ENCODE results near the gene FBXO11.
"Not testable (repeated sequence)": the region's sequence is repeated elsewhere in the genome, so short reads cannot be mapped to it uniquely, and the experiment has no call there.

Gene FBXO11

GRCh38 chr2:47864566-47864965 is 41.7 kb downstream of the FBXO11 start:
- H3K4me3 ChIP-seq (replicated peaks; ENCODE audit: low read depth, low read length), result no peak overlapping the region

GRCh38 chr2:47862949-47863348 is 43.3 kb downstream of the FBXO11 start:
- no peak overlapping the region for H3K4me3 ChIP-seq (replicated peaks; ENCODE audit: low read depth, low read length)
- no peak for DNase-seq (ENCODE audit: extremely low read depth, low read depth)
- TF ChIP-seq CTCF (IDR thresholded peaks at IDR 0.05; ENCODE audit: low read depth, low read length, missing control alignments), result no peak

More at GRCh38 chr2:47864566-47864965, 41.7 kb downstream of the FBXO11 start:
- TF ChIP-seq CTCF (IDR thresholded peaks at IDR 0.05; ENCODE audit: low read depth, low read length, missing control alignments), result no peak
- DNase-seq (ENCODE audit: extremely low read depth, low read depth), result no peak

DNA sequence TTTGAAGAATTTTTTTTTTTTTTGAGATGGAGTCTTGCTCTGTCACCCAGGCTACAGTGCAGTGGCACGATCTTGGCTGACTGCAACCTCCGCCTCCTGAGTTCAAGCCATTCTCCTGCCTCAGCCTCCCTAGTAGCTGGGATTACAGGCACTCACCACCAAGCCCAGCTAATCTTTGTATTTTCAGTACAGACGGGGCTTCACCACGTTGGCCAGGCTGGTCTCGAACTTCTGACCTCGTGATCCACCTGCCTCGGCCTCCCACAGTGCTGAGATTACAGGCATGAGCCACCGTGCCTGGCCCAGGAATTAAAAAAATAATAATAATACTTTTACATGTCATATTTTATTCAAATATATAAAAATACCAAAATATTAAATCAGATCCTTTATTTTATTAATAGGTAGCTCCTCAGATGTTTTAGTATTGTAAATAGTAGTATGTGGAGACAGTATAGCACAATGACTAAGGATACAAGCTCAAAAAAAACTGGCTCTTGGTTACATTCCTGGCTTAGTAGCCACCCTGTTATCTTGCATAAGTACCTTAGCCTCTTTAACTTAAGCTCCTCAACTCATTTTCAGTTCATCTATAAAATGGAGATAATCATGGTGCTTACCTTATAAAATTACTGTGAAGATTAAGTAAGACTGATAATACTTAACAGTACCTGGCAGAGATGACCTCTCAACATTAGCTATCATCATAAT is 53.1 kb downstream of the FBXO11 start:
- not testable (repeated sequence) for DNase-seq (ENCODE audit: extremely low read depth, low read depth); H3K4me3 ChIP-seq (replicated peaks; ENCODE audit: low read depth, low read length)

DNA sequence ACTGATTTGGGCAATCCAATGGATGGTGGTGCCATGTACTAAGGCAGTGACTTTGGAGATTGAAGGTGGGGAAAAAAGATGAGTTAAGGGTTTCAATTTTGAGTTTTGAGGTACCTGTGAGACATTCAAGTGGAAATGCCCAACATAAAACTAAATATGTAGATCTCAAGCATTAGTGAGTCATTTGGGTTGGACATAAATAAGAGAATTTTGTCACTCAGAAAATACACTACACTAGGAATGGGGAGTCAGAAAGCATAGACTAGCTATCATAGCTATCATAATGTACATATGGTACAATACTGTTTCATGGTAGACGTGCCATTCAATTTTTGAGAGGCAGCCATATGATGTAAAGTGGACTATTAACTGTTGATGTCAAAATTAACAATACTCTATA is 56.1 kb downstream of the FBXO11 start:
- no peak overlapping the region for H3K4me3 ChIP-seq (replicated peaks; ENCODE audit: low read depth, low read length)
- DNase-seq (ENCODE audit: extremely low read depth, low read depth), result no peak
- TF ChIP-seq CTCF (IDR thresholded peaks at IDR 0.05; ENCODE audit: low read depth, low read length, missing control alignments), result no peak

DNA sequence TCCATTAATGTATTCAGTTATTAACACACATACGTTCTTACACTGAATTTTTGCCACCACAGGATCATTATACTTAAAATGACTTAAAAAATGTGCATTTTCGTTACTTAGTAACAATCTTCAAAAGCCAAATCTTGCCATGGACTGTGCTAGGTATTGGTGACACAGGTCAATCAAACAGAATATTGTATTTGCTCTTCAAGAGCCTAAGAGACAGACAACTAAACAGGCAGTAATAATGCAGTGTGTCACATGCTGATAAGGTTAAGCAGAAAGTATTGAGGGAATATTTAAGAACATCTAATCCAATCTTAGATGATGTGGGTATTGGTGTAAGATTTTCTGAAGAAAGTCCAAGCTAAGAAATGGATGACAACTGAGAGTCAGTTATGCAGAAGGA is 56.9 kb downstream of the FBXO11 start:
- no peak overlapping the region for H3K4me3 ChIP-seq (replicated peaks; ENCODE audit: low read depth, low read length)
- TF ChIP-seq CTCF (IDR thresholded peaks at IDR 0.05; ENCODE audit: low read depth, low read length, missing control alignments), result no peak
- no peak for DNase-seq (ENCODE audit: extremely low read depth, low read depth)

DNA sequence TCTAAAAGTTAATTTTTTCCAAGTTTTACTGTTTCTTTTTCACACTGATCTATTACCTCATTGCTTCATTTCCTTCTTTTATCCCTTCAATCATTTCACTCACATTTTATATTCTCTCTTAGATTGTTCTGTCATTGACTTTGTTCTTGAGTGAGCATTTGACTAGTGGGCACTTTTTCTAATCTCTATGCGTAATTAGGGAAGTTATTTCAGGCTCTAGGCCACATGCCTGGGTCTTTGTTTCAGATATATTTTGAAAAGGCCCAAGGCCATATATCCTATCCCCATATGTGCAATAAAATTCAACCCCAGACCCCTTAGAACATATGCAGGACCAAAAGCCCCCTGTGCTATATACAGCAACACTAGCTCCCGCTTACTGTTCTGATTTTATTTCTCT is 62.1 kb downstream of the FBXO11 start:
- TF ChIP-seq CTCF (IDR thresholded peaks at IDR 0.05; ENCODE audit: low read depth, low read length, missing control alignments), result no peak
- DNase-seq (ENCODE audit: extremely low read depth, low read depth), result no peak
- H3K4me3 ChIP-seq (replicated peaks; ENCODE audit: low read depth, low read length), result no peak overlapping the region

- TF ChIP-seq CTCF (IDR thresholded peaks at IDR 0.05; ENCODE audit: low read depth, low read length, missing control alignments), result no peak
- DNase-seq (ENCODE audit: extremely low read depth, low read depth), result no peak
- no peak overlapping the region for H3K4me3 ChIP-seq (replicated peaks; ENCODE audit: low read depth, low read length)
Measured at GRCh38 chr2:47843407-47843806, 62.9 kb downstream of the FBXO11 start.
